GM21576 (cell line): Measurements from ENCODE around the gene CHMP4A.

Source experiments
- ATAC-seq: cut with Tn5 transposase; IDR thresholded peaks from one replicate; pipeline ENCODE4 v1.9.1; 2021; ENCODE audit warnings: mild to moderate bottlenecking, moderate library complexity; ENCODE audit not compliant: unreplicated experiment

CHMP4A gene

GRCh38 chr14:24198814-24199524 is 14.3 kb downstream of the CHMP4A start:
- no peak for ATAC-seq

- ATAC-seq, result no peak
Measured at GRCh38 chr14:24197056-24197450, 16.2 kb downstream of the CHMP4A start.

GRCh38 chr14:24196071-24197055 is 16.9 kb downstream of the CHMP4A start:
- ATAC-seq, result no peak

- peak; percentile 82 for ATAC-seq
Measured at GRCh38 chr14:24195186-24196070, 17.9 kb downstream of the CHMP4A start, which contains the start of gene TM9SF1. TSS of gene TM9SF1 (minus strand) at chr14:24195441. CDS start at chr14:24195019, 422 bp downstream.

GRCh38 chr14:24194873-24195185 is 18.5 kb downstream of the CHMP4A start:
- ATAC-seq, result no peak

GRCh38 chr14:24194186-24194872 is 19.0 kb downstream of the CHMP4A start:
- ATAC-seq, result no peak

- no peak for ATAC-seq
Measured at GRCh38 chr14:24192933-24193332, 20.4 kb downstream of the CHMP4A start.

GRCh38 chr14:24190416-24190815 is 22.9 kb downstream of the CHMP4A start:
- no peak for ATAC-seq

GRCh38 chr14:24189460-24189859 is 23.8 kb downstream of the CHMP4A start:
- ATAC-seq, result no peak

GRCh38 chr14:24189059-24189375 is 24.3 kb downstream of the CHMP4A start:
- ATAC-seq, result no peak

GRCh38 chr14:24188251-24189058 is 24.8 kb downstream of the CHMP4A start, which contains the start of gene IPO4:
TSS of gene IPO4 (minus strand) at chr14:24188816. CDS start at chr14:24188787, 29 bp downstream.
- peak; percentile 87 for ATAC-seq

GRCh38 chr14:24187539-24187915 is 25.8 kb downstream of the CHMP4A start:
- no peak for ATAC-seq

- ATAC-seq, result no peak
Measured at GRCh38 chr14:24186831-24187538, 26.3 kb downstream of the CHMP4A start.

- no peak for ATAC-seq
Measured at GRCh38 chr14:24185741-24186140, 27.5 kb downstream of the CHMP4A start.

- ATAC-seq, result no peak
Measured at GRCh38 chr14:24185026-24185425, 28.3 kb downstream of the CHMP4A start.

GRCh38 chr14:24184104-24184970 is 29.0 kb downstream of the CHMP4A start:
- ATAC-seq, result no peak

GRCh38 chr14:24183014-24183481 is 30.2 kb downstream of the CHMP4A start:
- no peak for ATAC-seq
